SK-N-SH (cell line): ENCODE results near the gene PLXND1. TPM values are rescaled to one million over a fixed set of nuclear protein-coding genes. Genes with fewer than 3 reads are reported as not detected.

Source experiments
- CTCF ChIA-PET: fragments of 300-600, 350-600 bp; formaldehyde crosslinking; extraction: SDS; loops from one replicate; lab custom pipeline; 2021; lab: Yijun Ruan, JAX
- POLR2A ChIA-PET: fragments of 350-600 bp; sonication (Branson Sonifier 250); formaldehyde crosslinking; extraction: SDS; loops from one replicate; lab custom pipeline; 2020; ENCODE audit warnings: antibody characterized with exemption, inconsistent platforms; lab: Yijun Ruan, JAX
- DNase-seq: peaks from one replicate; pipeline ENCODE4 v3.0.0; 2012
- H2AFZ ChIP-seq: fragments of 200-600 bp; sonication (generic); 2 replicates; pipeline ENCODE4 v1.8.1; 2016; ENCODE audit warnings: antibody characterized with exemption, mild to moderate bottlenecking, low read depth
- H3F3A ChIP-seq: fragments of 200-600 bp; sonication (generic); replicated peaks from 2 replicates; pipeline ENCODE3; 2016; ENCODE audit warnings: antibody characterized with exemption, mild to moderate bottlenecking; ENCODE audit not compliant: insufficient read depth
- H3K27ac ChIP-seq, 2 experiments: fragments of 200-500 bp in 1 of 2; fragments of 200-600 bp in 1 of 2; sonication (Bioruptor generic) in 1 of 2; sonication (generic), shearing (Covaris generic) in 1 of 2; 2 replicates each; pipeline versions ENCODE4 v1.5.1 to v1.6.1; 2014 to 2016; ENCODE audit warnings: low read depth in 2 of 2, inconsistent platforms in 1 of 2, low read length in 1 of 2, mild to moderate bottlenecking in 1 of 2, mixed read lengths in 1 of 2
- H3K27me3 ChIP-seq: fragments of 200-600 bp; sonication (generic), shearing (Covaris generic); 2 replicates; pipeline ENCODE4 v1.6.1; 2016; ENCODE audit warnings: mixed run types; ENCODE audit not compliant: insufficient read depth
- H3K36me3 ChIP-seq, 2 experiments: fragments of 200-500 bp in 1 of 2; fragments of 200-600 bp in 1 of 2; sonication (Bioruptor generic) in 1 of 2; sonication (generic) in 1 of 2; replicated peaks in 1 of 2; 2 replicates each; pipeline versions ENCODE3 to v1.5.1; 2014 to 2016; ENCODE audit warnings: low read length in 1 of 2, mild to moderate bottlenecking in 1 of 2; ENCODE audit not compliant: insufficient read depth in 2 of 2, control insufficient read depth in 1 of 2
- H3K4me1 ChIP-seq, 2 experiments: fragments of 200-500 bp in 1 of 2; fragments of 200-600 bp in 1 of 2; sonication (Bioruptor generic) in 1 of 2; sonication (generic), shearing (Covaris generic) in 1 of 2; 2 replicates each; pipeline versions ENCODE4 v1.5.1 to v1.6.1; 2014 to 2016; ENCODE audit warnings: low read depth in 1 of 2, low read length in 1 of 2, mixed run types in 1 of 2; ENCODE audit not compliant: insufficient read depth in 2 of 2, control insufficient read depth in 1 of 2
- H3K4me2 ChIP-seq: fragments of 200-600 bp; sonication (generic), shearing (Covaris generic); 2 replicates; pipeline ENCODE4 v1.6.1; 2017; ENCODE audit warnings: mixed run types
- H3K4me3 ChIP-seq, 2 experiments: fragments of 200-500 bp in 1 of 2; fragments of 200-600 bp in 1 of 2; sonication (Bioruptor generic) in 1 of 2; sonication (generic), shearing (Covaris generic) in 1 of 2; 2 replicates each; pipeline versions ENCODE4 v1.5.1 to v1.8.1; 2014 to 2016; ENCODE audit warnings: low read depth in 2 of 2, inconsistent platforms in 1 of 2, low read length in 1 of 2, mild to moderate bottlenecking in 1 of 2, mixed read lengths in 1 of 2, moderate library complexity in 1 of 2
- H3K79me2 ChIP-seq: fragments of 200-600 bp; sonication (generic); 2 replicates; pipeline ENCODE4 v1.8.1; 2017; ENCODE audit warnings: mild to moderate bottlenecking; ENCODE audit not compliant: insufficient read depth
- H3K9ac ChIP-seq: fragments of 200-600 bp; sonication (generic); 2 replicates; pipeline ENCODE4 v1.6.1; 2017; ENCODE audit warnings: mixed run types
- H3K9me2 ChIP-seq: fragments of 200-600 bp; sonication (generic); 2 replicates; pipeline ENCODE4 v1.6.1; 2017; ENCODE audit warnings: mixed run types
- H3K9me3 ChIP-seq: fragments of 200-600 bp; sonication (generic); 2 replicates; pipeline ENCODE4 v1.6.1; 2017; ENCODE audit warnings: mixed run types, mild to moderate bottlenecking, moderate library complexity
- H4K20me1 ChIP-seq: fragments of 200-600 bp; sonication (generic); 2 replicates; pipeline ENCODE4 v1.6.1; 2017; ENCODE audit warnings: mild to moderate bottlenecking, mixed run types; ENCODE audit not compliant: insufficient read depth
- CHD2 ChIP-seq: fragments of 150-350 bp; IDR thresholded peaks from 2 replicates; pipeline ENCODE4 v1.6.1; 2018; ENCODE audit warnings: low read length; ENCODE audit not compliant: partially characterized antibody
- FOXJ3 ChIP-seq: sonication (generic); formaldehyde crosslinking; IDR thresholded peaks from 2 replicates; pipeline ENCODE4 v1.5.1; 2020; ENCODE audit warnings: mild to moderate bottlenecking, missing genetic modification reagents
- GATA2 ChIP-seq: sonication (generic); formaldehyde crosslinking; IDR thresholded peaks from 2 replicates; pipeline ENCODE4 v1.5.0; 2020; ENCODE audit warnings: mild to moderate bottlenecking, missing genetic modification reagents
- MEF2A ChIP-seq: IDR thresholded peaks from 2 replicates; pipeline ENCODE4 v1.4.0; 2012; ENCODE audit warnings: low read depth, borderline replicate concordance
- MXI1 ChIP-seq: IDR thresholded peaks from 2 replicates; pipeline ENCODE4 v1.6.1; 2012; ENCODE audit warnings: mild to moderate bottlenecking, low read depth, low read length, improper control_type of control experiment
- NFIC ChIP-seq: IDR thresholded peaks from 2 replicates; pipeline ENCODE4 v1.4.0; 2012; ENCODE audit warnings: borderline replicate concordance
- NRF1 ChIP-seq: IDR thresholded peaks from 2 replicates; pipeline ENCODE4 v1.6.1; 2012; ENCODE audit warnings: low read depth, mild to moderate bottlenecking, low read length
- RXRA ChIP-seq: IDR thresholded peaks from 2 replicates; pipeline ENCODE4 v1.4.0; 2012; ENCODE audit warnings: low read depth, mild to moderate bottlenecking, borderline replicate concordance
- SIN3A ChIP-seq: IDR thresholded peaks from 2 replicates; pipeline ENCODE4 v1.6.1; 2012; ENCODE audit warnings: low read depth, mild to moderate bottlenecking, low read length, moderate library complexity, borderline replicate concordance
- SMC3 ChIP-seq: IDR thresholded peaks from 2 replicates; pipeline ENCODE4 v1.6.1; 2012; ENCODE audit warnings: low read depth, low read length, improper control_type of control experiment
- TAF1 ChIP-seq: IDR thresholded peaks from 2 replicates; pipeline ENCODE4 v1.6.1; 2012; ENCODE audit warnings: low read depth, mild to moderate bottlenecking, low read length, moderate library complexity, borderline replicate concordance
- YY1 ChIP-seq: IDR thresholded peaks from 2 replicates; pipeline ENCODE4 v1.4.0; 2012; ENCODE audit warnings: low read depth, mild to moderate bottlenecking
- WGBS: methylation state at CpG from one replicate; pipeline ENCODE4 v1.1.6; 2017; ENCODE audit warnings: low lambda C conversion rate; 5-methylcytosine and 5-hydroxymethylcytosine counted together
- polyA plus RNA-seq, 3 experiments: library from polyadenylated mRNA; depleted of rRNA; stranded (reverse); fragments of >200 nt; gene quantifications; 2 replicates each; pipeline ENCODE4 v1.2.3, GENCODE V29; 2012
- TF ChIP-seq, protein P1 (sequence below): IDR thresholded peaks from 2 replicates; pipeline ENCODE4; 2012
- TF ChIP-seq, protein P2 (sequence below): IDR thresholded peaks from 2 replicates; pipeline ENCODE4 v1.4.0; 2012; ENCODE audit warnings: low read depth
- TF ChIP-seq, protein P3 (sequence below): IDR thresholded peaks from 2 replicates; pipeline ENCODE4 v1.4.0; 2012; ENCODE audit warnings: low read depth, borderline replicate concordance
- TF ChIP-seq, protein P4 (sequence below): fragments of 150-350 bp; IDR thresholded peaks from 2 replicates; pipeline ENCODE4 v1.6.1; 2017; ENCODE audit warnings: antibody characterized with exemption, low read length, low read depth, borderline replicate concordance

PLXND1 gene
- polyA plus RNA-seq, 1 of the 3 experiments (the other 2 are of a cell fraction), result 53.5 TPM

DNA sequence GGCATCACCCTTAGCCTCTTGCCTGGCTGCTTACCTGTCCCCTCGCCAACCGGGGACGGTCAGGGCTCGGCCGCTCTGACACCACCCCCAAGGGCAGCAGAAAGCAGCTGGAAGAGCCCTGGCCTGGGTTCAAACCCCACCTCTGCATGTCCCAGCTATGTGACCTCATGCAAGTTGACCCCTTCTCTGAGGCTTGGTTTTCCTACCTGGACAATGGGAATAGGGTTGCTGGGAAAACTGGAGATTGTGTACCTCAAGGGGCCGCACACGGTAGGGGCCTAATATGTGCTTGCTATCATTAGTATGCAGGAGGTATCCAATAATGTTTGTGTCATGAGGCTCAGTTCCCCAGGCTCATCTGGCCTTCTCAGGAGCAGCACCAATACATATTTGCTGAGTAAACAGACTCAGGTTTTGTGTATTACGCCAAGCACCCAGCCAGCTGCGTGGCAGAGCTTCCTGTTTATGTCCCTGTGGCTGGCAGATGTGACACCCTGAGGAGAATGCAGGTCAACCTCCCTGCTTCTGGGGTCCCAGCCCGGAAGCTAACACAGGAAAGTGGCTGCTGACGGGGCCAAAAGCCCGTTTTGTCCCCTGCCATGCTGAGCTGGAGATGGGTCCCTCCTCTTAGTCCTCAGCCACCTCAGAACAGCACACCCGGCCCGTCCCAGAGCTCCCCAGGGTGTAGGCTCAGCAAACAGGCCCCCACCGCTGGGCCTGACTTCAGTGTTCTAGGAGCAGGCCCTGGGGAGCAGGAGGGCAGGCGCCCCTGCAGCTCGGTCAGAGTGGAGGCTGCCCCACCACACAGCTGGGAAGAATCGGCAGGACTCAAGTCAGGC lies 29.7 kb downstream of the PLXND1 start:
- Histone ChIP-seq H3K36me3 (no peaks in the 10 kb centered on the region), H3K27ac (no peak overlapping the region; a peak in 1 of 4 replicates)
- TF ChIP-seq TAF1, result no peak
- TF ChIP-seq, protein P1, sequence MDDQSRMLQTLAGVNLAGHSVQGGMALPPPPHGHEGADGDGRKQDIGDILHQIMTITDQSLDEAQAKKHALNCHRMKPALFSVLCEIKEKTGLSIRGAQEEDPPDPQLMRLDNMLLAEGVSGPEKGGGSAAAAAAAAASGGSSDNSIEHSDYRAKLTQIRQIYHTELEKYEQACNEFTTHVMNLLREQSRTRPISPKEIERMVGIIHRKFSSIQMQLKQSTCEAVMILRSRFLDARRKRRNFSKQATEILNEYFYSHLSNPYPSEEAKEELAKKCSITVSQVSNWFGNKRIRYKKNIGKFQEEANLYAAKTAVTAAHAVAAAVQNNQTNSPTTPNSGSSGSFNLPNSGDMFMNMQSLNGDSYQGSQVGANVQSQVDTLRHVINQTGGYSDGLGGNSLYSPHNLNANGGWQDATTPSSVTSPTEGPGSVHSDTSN, result no peak
- TF ChIP-seq, protein P2, sequence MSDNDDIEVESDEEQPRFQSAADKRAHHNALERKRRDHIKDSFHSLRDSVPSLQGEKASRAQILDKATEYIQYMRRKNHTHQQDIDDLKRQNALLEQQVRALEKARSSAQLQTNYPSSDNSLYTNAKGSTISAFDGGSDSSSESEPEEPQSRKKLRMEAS, result no peak
- TF ChIP-seq MXI1, result no peak
- TF ChIP-seq, protein P3, sequence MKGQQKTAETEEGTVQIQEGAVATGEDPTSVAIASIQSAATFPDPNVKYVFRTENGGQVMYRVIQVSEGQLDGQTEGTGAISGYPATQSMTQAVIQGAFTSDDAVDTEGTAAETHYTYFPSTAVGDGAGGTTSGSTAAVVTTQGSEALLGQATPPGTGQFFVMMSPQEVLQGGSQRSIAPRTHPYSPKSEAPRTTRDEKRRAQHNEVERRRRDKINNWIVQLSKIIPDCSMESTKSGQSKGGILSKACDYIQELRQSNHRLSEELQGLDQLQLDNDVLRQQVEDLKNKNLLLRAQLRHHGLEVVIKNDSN, result no peak
- TF ChIP-seq MEF2A, result no peak
- TF ChIP-seq, all 33 proteins: peak for 0
- no peaks in the 10 kb centered on the region for H3K9me3 ChIP-seq
- no peak overlapping the region for H3K4me3 ChIP-seq
- H3K9me2 ChIP-seq, result no peaks in the 10 kb centered on the region
- H2AFZ ChIP-seq, result no peak overlapping the region
- peaks cover 0 to 10% of the 10 kb centered on the region in 2 experiments; a peak in 1 of 4 replicates for H3K4me1 ChIP-seq
- CTCF ChIA-PET, result interaction anchor here (0.9 to 1.3 kb wide), 3 partner anchors 10 to 70 kb away, joined by 3 read pairs; no protein-coding TSS in a partner anchor
- no peaks in the 10 kb centered on the region for H4K20me1 ChIP-seq
- no peak overlapping the region for H3K4me2 ChIP-seq
- H3K9ac ChIP-seq, result no peak overlapping the region
- no peaks in the 10 kb centered on the region for H3K79me2 ChIP-seq
- WGBS, result 91% methylated on average over 12 of the region's 18 CpGs
- H3K27me3 ChIP-seq, result no peaks in the 10 kb centered on the region
- H3F3A ChIP-seq, result no peaks in the 10 kb centered on the region
- POLR2A ChIA-PET, result no interaction called here
- DNase-seq, result no peak

DNA sequence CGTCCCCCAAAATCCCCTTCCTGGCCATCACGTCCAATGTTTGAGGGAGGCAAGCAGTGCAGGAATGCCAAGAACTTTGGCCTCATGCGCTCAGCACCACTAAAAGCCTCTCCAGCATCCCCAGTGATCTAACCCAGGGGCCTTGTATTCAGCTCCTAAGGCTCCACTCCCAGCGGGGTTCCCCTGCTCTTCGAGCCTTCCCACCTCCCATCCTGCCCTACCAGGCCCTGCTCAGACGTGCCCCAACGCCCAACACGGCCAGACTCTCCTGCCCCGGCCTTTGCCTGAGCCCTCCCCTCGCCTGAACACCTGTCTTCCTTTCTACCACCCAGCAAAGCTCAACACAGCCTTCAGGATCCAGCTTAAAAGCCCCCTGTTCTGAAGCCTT lies 30.5 kb downstream of the PLXND1 start:
- Histone ChIP-seq H3K27me3 (no peaks in the 10 kb centered on the region), H2AFZ (no peak overlapping the region), H3K9me3 (no peaks in the 10 kb centered on the region), H3K27ac (no peak overlapping the region), H3F3A (no peaks in the 10 kb centered on the region), H3K9ac (no peak overlapping the region), H3K4me2 (no peak overlapping the region), H3K4me1 (peaks cover 0 to 10% of the 10 kb centered on the region in 2 experiments; a peak in 1 of 4 replicates), H4K20me1 (no peaks in the 10 kb centered on the region), H3K79me2 (no peaks in the 10 kb centered on the region), H3K9me2 (no peaks in the 10 kb centered on the region), H3K4me3 (no peak overlapping the region), H3K36me3 (no peaks in the 10 kb centered on the region)
- TF ChIP-seq YY1 (no peak), SMC3 (no peak), FOXJ3 (CRISPR knock-in tag) (no peak), NFIC (no peak), CHD2 (no peak), SIN3A (no peak), MXI1 (no peak), RXRA (no peak), NRF1 (no peak), GATA2 (CRISPR knock-in tag) (no peak)
- TF ChIP-seq, protein P4, sequence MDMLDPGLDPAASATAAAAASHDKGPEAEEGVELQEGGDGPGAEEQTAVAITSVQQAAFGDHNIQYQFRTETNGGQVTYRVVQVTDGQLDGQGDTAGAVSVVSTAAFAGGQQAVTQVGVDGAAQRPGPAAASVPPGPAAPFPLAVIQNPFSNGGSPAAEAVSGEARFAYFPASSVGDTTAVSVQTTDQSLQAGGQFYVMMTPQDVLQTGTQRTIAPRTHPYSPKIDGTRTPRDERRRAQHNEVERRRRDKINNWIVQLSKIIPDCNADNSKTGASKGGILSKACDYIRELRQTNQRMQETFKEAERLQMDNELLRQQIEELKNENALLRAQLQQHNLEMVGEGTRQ, result no peak
- CTCF ChIA-PET, result interaction anchor here (1.3 kb wide), 1 partner anchor 51 kb away, joined by 3 read pairs; no protein-coding TSS in a partner anchor
- 91% methylated on average over 9 of the region's 10 CpGs for WGBS
- POLR2A ChIA-PET, result no interaction called here
- no peak for DNase-seq
